AG04450 (cell line): ENCODE data around the gene RIC8B. TPM values are rescaled to one million over a fixed set of nuclear protein-coding genes. Genes with fewer than 3 reads are reported as not detected.
A peak's percentile ranks its signal among the peaks of the same experiment; 100 is the strongest.
"Not testable (repeated sequence)": the region's sequence is repeated elsewhere in the genome, so short reads cannot be mapped to it uniquely, and the experiment has no call there.

ENCODE experiments used
- CTCF ChIA-PET: fragments of 300-600, 350-600 bp; formaldehyde crosslinking; extraction: SDS; loops from one replicate; lab custom pipeline; 2022; ENCODE audit warnings: antibody characterized with exemption, inconsistent platforms; lab: Charles Lee
- POLR2A ChIA-PET: fragments of 350-600 bp; formaldehyde crosslinking; extraction: SDS; loops from one replicate; lab custom pipeline; 2021; ENCODE audit warnings: antibody characterized with exemption, inconsistent platforms; lab: Yijun Ruan, JAX
- DNase-seq: peaks from one replicate; pipeline ENCODE4 v3.0.0-alpha.2; 2011; ENCODE audit warnings: low read depth, low spot score
- H3K27ac ChIP-seq: one replicate; pipeline ENCODE4 v1.5.1; 2012; ENCODE audit warnings: low read depth, low read length, control low read depth
- H3K27me3 ChIP-seq: one replicate; pipeline ENCODE4 v1.6.0; 2012; ENCODE audit warnings: low read length; ENCODE audit not compliant: control insufficient read depth, insufficient read depth
- H3K4me3 ChIP-seq: 2 replicates; pipeline ENCODE4 v1.5.1; 2011; ENCODE audit warnings: mild to moderate bottlenecking, low read depth, low read length, control low read depth
- H3K9me3 ChIP-seq: 2 replicates; pipeline ENCODE4 v1.5.1; 2012; ENCODE audit warnings: low read length; ENCODE audit not compliant: control insufficient read depth, insufficient read depth
- CTCF ChIP-seq: IDR thresholded peaks from 2 replicates; pipeline ENCODE4 v1.5.1; 2011; ENCODE audit warnings: low read depth, low read length, control low read depth, inconsistent platforms
- polyA minus RNA-seq: library from RNA; depleted of rRNA, polyadenylated mRNA; stranded (reverse); fragments of >200 nt; gene quantifications from 2 replicates; pipeline ENCODE4 v1.2.3, GENCODE V29; 2011; rRNA and poly(A)+ RNA removed
- polyA plus RNA-seq: library from polyadenylated mRNA; depleted of rRNA; stranded (reverse); fragments of >200 nt; gene quantifications from 2 replicates; pipeline ENCODE4 v1.2.3, GENCODE V29; 2011; rRNA removed

RIC8B gene
- 9.5 and 11.2 TPM in 2 replicates for polyA plus RNA-seq
- 17.1 and 22.5 TPM in 2 replicates for polyA minus RNA-seq

- CTCF ChIA-PET: interaction anchor here (1.5 kb wide), 1 partner anchor 417 kb away, joined by 4 read pairs; the partner anchor contains the start of gene POLR3B
- POLR2A ChIA-PET: interaction anchor here (0.5 to 1.3 kb wide), 6 partner anchors 24 to 897 kb away, joined by 3 to 5 read pairs (median 3); partner anchors contain the start of gene TMEM263
- Histone ChIP-seq H3K27me3 (no peaks in the 10 kb centered on the region), H3K4me3 (peak within 1 kb of the TSS; percentile 96), H3K27ac (peak within 1 kb of the TSS; percentile 100), H3K9me3 (no peaks in the 10 kb centered on the region; the same call in 1 of the 2 replicates)
- TF ChIP-seq CTCF: no peak
- peak; percentile 97 for DNase-seq
These were observed at the start of gene RIC8B for GRCh38 chr12:106774005-106774807. Gene RIC8B, plus strand, starts transcription at chr12:106774682. Its CDS starts 64 bp downstream, at chr12:106774746.

- Histone ChIP-seq H3K27me3 (peaks cover 3% of the 10 kb centered on the region), H3K27ac (no peak overlapping the region), H3K9me3 (no peaks in the 10 kb centered on the region), H3K4me3 (no peak overlapping the region)
- CTCF ChIA-PET: no interaction called here
- no peak for TF ChIP-seq CTCF
- no peak for DNase-seq
- POLR2A ChIA-PET: no interaction called here
These were observed 49.5 kb upstream of the RIC8B start for GRCh38 chr12:106724934-106725333.

GRCh38 chr12:106726603-106727202 is 47.8 kb upstream of the RIC8B start:
- H3K9me3 ChIP-seq, H3K27ac ChIP-seq, POLR2A ChIA-PET, H3K4me3 ChIP-seq, DNase-seq, H3K27me3 ChIP-seq: not testable (repeated sequence)
- CTCF ChIA-PET: interaction anchor here (0.9 kb wide), 1 partner anchor 10 kb away, joined by 4 read pairs; no protein-coding TSS in a partner anchor

- ChIA-PET CTCF (interaction anchor here (0.8 kb wide), 1 partner anchor 402 kb away, joined by 3 read pairs; no protein-coding TSS in a partner anchor), POLR2A (no interaction called here)
- DNase-seq: no peak
- H3K9me3 ChIP-seq: no peaks in the 10 kb centered on the region
- no peak overlapping the region for H3K27ac ChIP-seq
- no peak for TF ChIP-seq CTCF
- no peaks in the 10 kb centered on the region for H3K27me3 ChIP-seq
- H3K4me3 ChIP-seq: no peak overlapping the region
These were observed 44.9 kb upstream of the RIC8B start for GRCh38 chr12:106729611-106730010.

GRCh38 chr12:106732890-106733289 is 41.6 kb upstream of the RIC8B start:
- Histone ChIP-seq H3K27me3 (peaks cover 7% of the 10 kb centered on the region), H3K9me3 (no peaks in the 10 kb centered on the region), H3K4me3 (no peak overlapping the region), H3K27ac (no peak overlapping the region)
- ChIA-PET POLR2A (no interaction called here), CTCF (no interaction called here)
- no peak for TF ChIP-seq CTCF
- no peak for DNase-seq
